Panc1 (cell line): ENCODE measurements around the gene MACROD2. TPM values are rescaled to one million over a fixed set of nuclear protein-coding genes. Genes with fewer than 3 reads are reported as not detected.

Experiments used
- ATAC-seq: fragments of 200-7000 bp; cut with Tn5 transposase; 2 replicates; pipeline ENCODE4 v1.9.1; 2020; ENCODE audit warnings: mild to moderate bottlenecking, moderate library complexity
- BruUV-seq: library from RNA; stranded (reverse); fragments of 400-500 nt; replicated peaks from 2 replicates; lab custom pipeline; 2021; lab: Mats Ljungman, UMichigan
- CTCF ChIA-PET: fragments of 300-600 bp; sonication (Branson Sonifier 250); formaldehyde crosslinking; loops from one replicate; lab custom pipeline; 2022; ENCODE audit warnings: antibody characterized with exemption; lab: Charles Lee
- POLR2A ChIA-PET: fragments of 300-600 bp; sonication (Branson Sonifier 250); formaldehyde crosslinking; loops from one replicate; lab custom pipeline; 2022; ENCODE audit warnings: antibody characterized with exemption; lab: Charles Lee
- DNase-seq: peaks from one replicate; pipeline ENCODE4 v3.0.0-alpha.2; 2010; ENCODE audit warnings: low read depth, low spot score
- H3K27ac ChIP-seq: 2 replicates; pipeline ENCODE4 v1.5.1; 2011; ENCODE audit warnings: mild to moderate bottlenecking, low read length, inconsistent platforms
- H3K27me3 ChIP-seq: fragments of 200-500 bp; sonication (Bioruptor generic); 2 replicates; pipeline ENCODE4 v1.6.0; 2014; ENCODE audit warnings: low read length, inconsistent platforms; ENCODE audit not compliant: control insufficient read depth, insufficient read depth
- H3K36me3 ChIP-seq: fragments of 200-500 bp; sonication (Bioruptor generic); 2 replicates; pipeline ENCODE4 v1.5.1; 2014; ENCODE audit warnings: inconsistent platforms, mild to moderate bottlenecking, low read length, moderate library complexity; ENCODE audit not compliant: control insufficient read depth, insufficient read depth
- H3K4me1 ChIP-seq: 2 replicates; pipeline ENCODE4 v1.5.1; 2011; ENCODE audit warnings: inconsistent platforms, mild to moderate bottlenecking, low read length, moderate library complexity; ENCODE audit not compliant: control insufficient read depth, insufficient read depth
- H3K4me3 ChIP-seq, 2 experiments: 2 replicates each; pipeline ENCODE4 v1.5.1; 2011 to 2012; ENCODE audit warnings: low read depth in 2 of 2, low read length in 2 of 2, mild to moderate bottlenecking in 2 of 2, inconsistent platforms in 1 of 2, moderate library complexity in 1 of 2
- H3K9me3 ChIP-seq: fragments of 200-500 bp; sonication (Bioruptor generic); 2 replicates; pipeline ENCODE4 v1.5.1; 2014; ENCODE audit warnings: low read depth, mild to moderate bottlenecking, inconsistent platforms, low read length, moderate library complexity; ENCODE audit not compliant: control insufficient read depth, insufficient read depth
- POLR2AphosphoS5 ChIP-seq: IDR thresholded peaks from 2 replicates; pipeline ENCODE4 v1.6.1; 2012; ENCODE audit warnings: mild to moderate bottlenecking, low read depth, low read length, moderate library complexity
- REST ChIP-seq, 2 experiments: IDR thresholded peaks; 2 replicates each; pipeline ENCODE4 v1.6.1; 2011 to 2012; ENCODE audit warnings: low read depth in 2 of 2, control low read depth in 1 of 2, low read length in 1 of 2, mild to moderate bottlenecking in 1 of 2, moderate library complexity in 1 of 2; ENCODE audit not compliant: insufficient read depth in 1 of 2
- SIN3A ChIP-seq: IDR thresholded peaks from 2 replicates; pipeline ENCODE4 v1.6.1; 2012; ENCODE audit warnings: low read depth, mild to moderate bottlenecking, low read length, moderate library complexity, borderline replicate concordance; ENCODE audit not compliant: insufficient read depth
- TCF7L2 ChIP-seq: IDR thresholded peaks from 2 replicates; pipeline ENCODE4 v1.6.1; 2011; ENCODE audit warnings: mild to moderate bottlenecking, low read depth, low read length, inconsistent platforms
- in situ Hi-C: cut with HindIII; loops from 2 replicates; pipeline ENCODE4 v1.10.0; 2016; ENCODE audit warnings: low sequenced_read_pairs, low pct_unique_long_range_greater_than_20kb
- intact Hi-C: fragments of 100-400 bp; cut with micrococcal nuclease; formaldehyde crosslinking; loops from one replicate; pipeline ENCODE4 v1.10.0; 2022; ENCODE audit not compliant: unreplicated experiment
- total RNA-seq: library from RNA; stranded (reverse); gene quantifications from one replicate; pipeline ENCODE4 v1.2.1, GENCODE V29; 2021; ENCODE audit not compliant: unreplicated experiment
- TF ChIP-seq, protein P1 (sequence below): fragments of 450-650 bp; IDR thresholded peaks from 2 replicates; pipeline ENCODE4 v1.5.1; 2017; ENCODE audit warnings: mild to moderate bottlenecking

MACROD2 gene
- total RNA-seq, 1 experiment from 2014 or later: 1.2 TPM

GRCh38 chr20:16043931-16044330, 2048.6 kb downstream of the MACROD2 start:
- DNase-seq: no peak
- ChIA-PET CTCF (no interaction called here), POLR2A (no interaction called here)
- no TSS peak for BruUV-seq
- Histone ChIP-seq H3K4me3 (no peak overlapping the region), H3K36me3 (no peaks in the 10 kb centered on the region), H3K27me3 (no peaks in the 10 kb centered on the region), H3K4me1 (no peaks in the 10 kb centered on the region), H3K27ac (no peak overlapping the region), H3K9me3 (no peaks in the 10 kb centered on the region)
- TF ChIP-seq POLR2AphosphoS5 (no peak), TCF7L2 (no peak), REST (IDR thresholded peaks at IDR 0.05; ENCODE audit: insufficient read depth in 1 of 2, low read depth in 2 of 2, low read length in 1 of 2) (no peak), SIN3A (no peak)
- TF ChIP-seq, protein P1, sequence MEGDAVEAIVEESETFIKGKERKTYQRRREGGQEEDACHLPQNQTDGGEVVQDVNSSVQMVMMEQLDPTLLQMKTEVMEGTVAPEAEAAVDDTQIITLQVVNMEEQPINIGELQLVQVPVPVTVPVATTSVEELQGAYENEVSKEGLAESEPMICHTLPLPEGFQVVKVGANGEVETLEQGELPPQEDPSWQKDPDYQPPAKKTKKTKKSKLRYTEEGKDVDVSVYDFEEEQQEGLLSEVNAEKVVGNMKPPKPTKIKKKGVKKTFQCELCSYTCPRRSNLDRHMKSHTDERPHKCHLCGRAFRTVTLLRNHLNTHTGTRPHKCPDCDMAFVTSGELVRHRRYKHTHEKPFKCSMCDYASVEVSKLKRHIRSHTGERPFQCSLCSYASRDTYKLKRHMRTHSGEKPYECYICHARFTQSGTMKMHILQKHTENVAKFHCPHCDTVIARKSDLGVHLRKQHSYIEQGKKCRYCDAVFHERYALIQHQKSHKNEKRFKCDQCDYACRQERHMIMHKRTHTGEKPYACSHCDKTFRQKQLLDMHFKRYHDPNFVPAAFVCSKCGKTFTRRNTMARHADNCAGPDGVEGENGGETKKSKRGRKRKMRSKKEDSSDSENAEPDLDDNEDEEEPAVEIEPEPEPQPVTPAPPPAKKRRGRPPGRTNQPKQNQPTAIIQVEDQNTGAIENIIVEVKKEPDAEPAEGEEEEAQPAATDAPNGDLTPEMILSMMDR: no peak
- intact Hi-C loops: no loop called here
- no peak for ATAC-seq
- in situ Hi-C loops: no loop called here

DNA sequence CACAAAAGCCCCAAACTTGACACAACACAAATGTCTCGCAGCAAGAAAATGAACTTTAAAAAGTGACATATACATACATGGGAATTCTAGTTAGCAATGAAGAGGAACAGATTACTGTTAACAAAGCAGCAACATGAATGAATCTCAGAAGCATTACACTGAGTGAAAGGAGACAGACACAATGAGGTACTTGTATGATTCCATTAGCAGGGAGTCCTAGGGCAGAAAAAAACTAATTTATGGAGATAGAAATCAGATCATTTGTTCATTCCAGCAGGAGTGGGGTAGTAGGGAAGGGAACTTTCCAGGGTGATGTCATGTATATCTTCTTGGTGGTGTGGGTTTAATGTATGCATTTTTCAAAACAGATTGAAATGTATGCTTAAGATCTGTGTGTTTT, 2053.6 kb downstream of the MACROD2 start:
- DNase-seq: no peak
- TF ChIP-seq REST (IDR thresholded peaks at IDR 0.05; ENCODE audit: insufficient read depth in 1 of 2, low read depth in 2 of 2, low read length in 1 of 2) (no peak), POLR2AphosphoS5 (no peak), TCF7L2 (no peak), SIN3A (no peak)
- TF ChIP-seq, protein P1: no peak
- no peaks in the 10 kb centered on the region for H3K9me3 ChIP-seq
- no peak overlapping the region for H3K4me3 ChIP-seq
- no peaks in the 10 kb centered on the region for H3K4me1 ChIP-seq
- ATAC-seq: no peak
- H3K27me3 ChIP-seq: 0 out of 2 replicates have a peak, but pooled peaks cover 2% of the 10 kb centered on the region
- ChIA-PET POLR2A (interaction anchor here (0.6 kb wide), 1 partner anchor 1695 kb away, joined by 14 read pairs; no protein-coding TSS in a partner anchor), CTCF (no interaction called here)
- no TSS peak for BruUV-seq
- in situ Hi-C loops: no loop called here
- no peak overlapping the region for H3K27ac ChIP-seq
- H3K36me3 ChIP-seq: no peaks in the 10 kb centered on the region
- intact Hi-C loops: no loop called here
